ENCODE measurements around the gene TMEM202. TPM values are rescaled to one million over a fixed set of nuclear protein-coding genes. Genes with fewer than 3 reads are reported as not detected.
"Not testable (repeated sequence)": the region's sequence is repeated elsewhere in the genome, so short reads cannot be mapped to it uniquely, and the experiment has no call there.

Gene TMEM202
- total RNA-seq, 2 experiments from 2014 or later = not detected

- H3K27me3 Mint-ChIP-seq = peaks cover 17% of the 10 kb centered on the region
- ChIA-PET POLR2A (no interaction called here), CTCF (no interaction called here)
- no peaks in the 10 kb centered on the region for H3K4me1 Mint-ChIP-seq
- no peak overlapping the region for H3K27ac Mint-ChIP-seq
- DNase-seq (no peak), ATAC-seq (no peak)
- no peak overlapping the region for H3K4me3 Mint-ChIP-seq
- H3K9me3 Mint-ChIP-seq (ENCODE audit: low read depth) = no peaks in the 10 kb centered on the region
- no peaks in the 10 kb centered on the region for H3K36me3 Mint-ChIP-seq (ENCODE audit: low read depth)
- intact Hi-C loops (cut with DNase I, micrococcal nuclease) = no loop called here
These were observed 4.6 kb downstream of the TMEM202 start for GRCh38 chr15:72402726-72403125.

- Mint-ChIP-seq H3K9me3 (ENCODE audit: low read depth) (no peaks in the 10 kb centered on the region), H3K4me1 (no peaks in the 10 kb centered on the region), H3K4me3 (no peak overlapping the region), H3K27ac (no peak overlapping the region), H3K27me3 (peaks cover 19% of the 10 kb centered on the region), H3K36me3 (ENCODE audit: low read depth) (no peaks in the 10 kb centered on the region)
- ChIA-PET POLR2A (no interaction called here), CTCF (interaction anchor here (1.0 to 1.4 kb wide), 4 partner anchors 15 to 601 kb away, joined by 3 to 4 read pairs (median 3); no protein-coding TSS in a partner anchor)
- DNase-seq (no peak), ATAC-seq (no peak)
- intact Hi-C loops (cut with DNase I, micrococcal nuclease) = no loop called here
These were observed 6.3 kb downstream of the TMEM202 start for GRCh38 chr15:72404356-72404755.

DNA sequence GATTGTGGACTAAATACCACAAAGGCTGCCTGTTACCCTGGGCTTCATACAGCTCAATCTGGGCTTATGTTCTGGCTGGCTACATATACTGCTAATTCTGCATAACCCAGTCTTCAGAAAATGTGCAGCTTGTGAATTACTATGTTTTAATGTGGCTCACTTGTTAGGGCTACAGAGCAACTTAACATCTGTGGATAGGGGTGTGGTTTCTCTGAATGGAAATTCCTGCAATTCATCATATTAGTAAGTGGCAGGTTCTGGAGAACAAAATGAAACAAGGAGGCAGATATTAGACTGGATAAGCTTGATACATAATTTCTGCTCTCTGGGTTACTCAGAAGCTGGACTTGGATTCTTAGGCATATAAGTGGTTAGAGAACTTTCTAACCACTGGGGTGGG lies 6.7 kb downstream of the TMEM202 start:
- H3K27ac Mint-ChIP-seq = no peak overlapping the region
- no peak for DNase-seq
- no peak for ATAC-seq
- CTCF ChIA-PET = interaction anchor here (1.0 to 1.3 kb wide), 3 partner anchors 32 to 600 kb away, joined by 3 read pairs; no protein-coding TSS in a partner anchor
- H3K4me3 Mint-ChIP-seq = no peak overlapping the region
- no peaks in the 10 kb centered on the region for H3K9me3 Mint-ChIP-seq (ENCODE audit: low read depth)
- peaks cover 21% of the 10 kb centered on the region for H3K27me3 Mint-ChIP-seq
- POLR2A ChIA-PET = interaction anchor here (0.6 kb wide), 1 partner anchor 115 kb away, joined by 7 read pairs; no protein-coding TSS in a partner anchor
- no peaks in the 10 kb centered on the region for H3K4me1 Mint-ChIP-seq
- intact Hi-C loops (cut with DNase I, micrococcal nuclease) = no loop called here
- no peaks in the 10 kb centered on the region for H3K36me3 Mint-ChIP-seq (ENCODE audit: low read depth)

DNA sequence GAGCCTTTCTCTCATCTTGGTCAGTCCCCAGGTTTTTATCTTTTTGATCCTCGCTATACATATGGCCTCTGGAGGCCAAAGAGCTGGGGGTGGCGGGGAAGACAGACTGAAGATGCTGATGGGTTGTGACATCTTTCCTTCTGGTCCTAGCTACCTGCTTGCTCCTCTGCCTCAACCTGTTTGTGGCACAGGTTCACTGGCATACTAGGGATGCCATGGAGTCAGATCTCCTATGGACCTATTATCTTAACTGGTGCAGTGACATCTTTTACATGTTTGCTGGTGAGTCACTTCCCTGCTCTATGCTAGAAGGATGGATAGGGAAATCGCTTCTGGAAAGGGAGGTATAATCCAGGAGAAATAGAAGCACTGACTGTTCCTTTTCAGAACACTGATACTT lies 8.8 kb downstream of the TMEM202 start:
- POLR2A ChIA-PET = no interaction called here
- Mint-ChIP-seq H3K27me3 (peaks cover 25% of the 10 kb centered on the region), H3K4me1 (no peaks in the 10 kb centered on the region), H3K27ac (no peak overlapping the region), H3K4me3 (no peak overlapping the region), H3K36me3 (ENCODE audit: low read depth) (no peaks in the 10 kb centered on the region), H3K9me3 (ENCODE audit: low read depth) (peaks cover 1% of the 10 kb centered on the region)
- CTCF ChIA-PET = interaction anchor here (0.6 to 1.1 kb wide), 2 partner anchors 12 to 67 kb away, joined by 3 read pairs; no protein-coding TSS in a partner anchor
- intact Hi-C loops (cut with DNase I, micrococcal nuclease) = no loop called here
- ATAC-seq = no peak
- DNase-seq = no peak

DNA sequence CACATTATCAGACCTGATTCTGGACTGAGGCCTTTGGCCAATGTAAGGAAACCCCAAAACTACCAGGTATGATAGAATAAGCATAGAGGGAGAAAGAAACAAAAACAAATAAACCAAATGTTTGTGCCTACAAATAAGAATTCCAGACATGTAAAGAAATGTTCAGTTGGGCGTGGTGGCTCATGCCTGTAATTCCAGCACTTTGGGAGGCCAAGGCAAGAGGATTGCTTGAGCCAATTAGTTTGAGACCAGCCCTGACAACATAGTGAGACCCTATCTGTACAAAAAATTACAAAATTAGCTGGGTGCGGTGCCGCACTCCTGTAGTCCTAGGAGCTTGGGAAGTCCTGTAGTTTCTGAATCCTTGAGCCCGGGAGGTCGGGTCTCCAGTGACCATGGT lies 13.0 kb downstream of the TMEM202 start:
- no peaks in the 10 kb centered on the region for H3K4me1 Mint-ChIP-seq

GRCh38 chr15:72411544-72411943 lies 13.4 kb downstream of the TMEM202 start:
- Mint-ChIP-seq H3K27ac (no peak overlapping the region), H3K36me3 (ENCODE audit: low read depth) (no peaks in the 10 kb centered on the region), H3K27me3 (peaks cover 10% of the 10 kb centered on the region), H3K4me1 (no peaks in the 10 kb centered on the region), H3K4me3 (no peak overlapping the region), H3K9me3 (ENCODE audit: low read depth) (peaks cover 1% of the 10 kb centered on the region)
- intact Hi-C loops (cut with DNase I, micrococcal nuclease) = no loop called here
- ChIA-PET CTCF (no interaction called here), POLR2A (no interaction called here)
- no peak for DNase-seq
- no peak for ATAC-seq

More for the DNA sequence above, 13.0 kb downstream of the TMEM202 start:
- H3K27me3 Mint-ChIP-seq = peaks cover 12% of the 10 kb centered on the region
- no peak overlapping the region for H3K27ac Mint-ChIP-seq
- intact Hi-C loops (cut with DNase I, micrococcal nuclease) = no loop called here
- H3K4me3 Mint-ChIP-seq = no peak overlapping the region
- H3K36me3 Mint-ChIP-seq (ENCODE audit: low read depth) = no peaks in the 10 kb centered on the region
- CTCF ChIA-PET = no interaction called here
- ATAC-seq (no peak), DNase-seq (no peak)
- H3K9me3 Mint-ChIP-seq (ENCODE audit: low read depth) = peaks cover 1% of the 10 kb centered on the region
- POLR2A ChIA-PET = interaction anchor here (0.6 kb wide), 1 partner anchor 288 kb away, joined by 3 read pairs; no protein-coding TSS in a partner anchor

- CTCF ChIA-PET; H3K27ac Mint-ChIP-seq; H3K4me3 Mint-ChIP-seq; H3K4me1 Mint-ChIP-seq; DNase-seq; ATAC-seq; POLR2A ChIA-PET; intact Hi-C loops (cut with DNase I, micrococcal nuclease); H3K36me3 Mint-ChIP-seq (ENCODE audit: low read depth); H3K27me3 Mint-ChIP-seq; H3K9me3 Mint-ChIP-seq (ENCODE audit: low read depth): not testable (repeated sequence)
These were observed 15.2 kb downstream of the TMEM202 start for GRCh38 chr15:72413337-72413736.

- peaks cover 5% of the 10 kb centered on the region for H3K27me3 Mint-ChIP-seq
- no peak for ATAC-seq
- DNase-seq = no peak
- H3K27ac Mint-ChIP-seq = no peak overlapping the region
- H3K4me3 Mint-ChIP-seq = no peak overlapping the region
- H3K36me3 Mint-ChIP-seq (ENCODE audit: low read depth) = no peaks in the 10 kb centered on the region
- H3K9me3 Mint-ChIP-seq (ENCODE audit: low read depth) = peaks cover 1% of the 10 kb centered on the region
- ChIA-PET POLR2A (no interaction called here), CTCF (no interaction called here)
- H3K4me1 Mint-ChIP-seq = no peaks in the 10 kb centered on the region
- intact Hi-C loops (cut with DNase I, micrococcal nuclease) = no loop called here
These were observed 17.2 kb downstream of the TMEM202 start for GRCh38 chr15:72415304-72415703.

GRCh38 chr15:72419768-72420167 lies 21.7 kb downstream of the TMEM202 start:
- H3K4me1 Mint-ChIP-seq; POLR2A ChIA-PET; H3K9me3 Mint-ChIP-seq (ENCODE audit: low read depth); DNase-seq; ATAC-seq; intact Hi-C loops (cut with DNase I, micrococcal nuclease); H3K36me3 Mint-ChIP-seq (ENCODE audit: low read depth); H3K27ac Mint-ChIP-seq; H3K27me3 Mint-ChIP-seq; H3K4me3 Mint-ChIP-seq: not testable (repeated sequence)
- CTCF ChIA-PET = interaction anchor here (0.7 kb wide), 1 partner anchor 881 kb away, joined by 3 read pairs; no protein-coding TSS in a partner anchor

- Mint-ChIP-seq H3K27ac (no peak overlapping the region), H3K4me3 (no peak overlapping the region), H3K9me3 (ENCODE audit: low read depth) (peaks cover 6% of the 10 kb centered on the region), H3K4me1 (no peaks in the 10 kb centered on the region), H3K36me3 (ENCODE audit: low read depth) (no peaks in the 10 kb centered on the region), H3K27me3 (no peaks in the 10 kb centered on the region)
- DNase-seq (no peak), ATAC-seq (no peak)
- POLR2A ChIA-PET = no interaction called here
- CTCF ChIA-PET = no interaction called here
- intact Hi-C loops (cut with DNase I, micrococcal nuclease) = no loop called here
These were observed 22.5 kb downstream of the TMEM202 start for GRCh38 chr15:72420576-72420975.

DNA sequence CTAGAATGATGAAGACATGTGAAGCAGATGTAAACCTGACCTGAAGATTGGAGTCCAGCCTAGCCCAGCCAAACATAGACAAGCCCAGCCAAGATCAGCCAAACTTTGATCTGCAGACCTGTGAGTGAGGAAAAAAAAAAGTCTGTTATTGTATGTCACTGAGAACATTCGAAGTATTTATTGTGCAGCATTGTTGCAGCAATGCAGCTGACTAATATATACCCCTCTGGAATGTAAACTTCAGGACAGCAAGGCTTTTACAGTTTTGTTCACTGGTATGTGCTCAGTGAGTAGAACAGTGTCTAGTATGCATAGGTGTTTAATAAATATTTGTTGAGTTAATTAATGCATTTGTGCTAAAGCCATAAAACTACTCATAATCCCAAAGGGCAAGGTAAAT lies 23.4 kb downstream of the TMEM202 start:
- Mint-ChIP-seq H3K27ac (no peak overlapping the region), H3K27me3 (no peaks in the 10 kb centered on the region), H3K36me3 (ENCODE audit: low read depth) (peaks cover 1% of the 10 kb centered on the region), H3K9me3 (ENCODE audit: low read depth) (peaks cover 9% of the 10 kb centered on the region), H3K4me3 (no peak overlapping the region), H3K4me1 (no peaks in the 10 kb centered on the region)
- no peak for ATAC-seq
- intact Hi-C loops (cut with DNase I, micrococcal nuclease) = no loop called here
- DNase-seq = no peak
- ChIA-PET CTCF (no interaction called here), POLR2A (no interaction called here)

DNA sequence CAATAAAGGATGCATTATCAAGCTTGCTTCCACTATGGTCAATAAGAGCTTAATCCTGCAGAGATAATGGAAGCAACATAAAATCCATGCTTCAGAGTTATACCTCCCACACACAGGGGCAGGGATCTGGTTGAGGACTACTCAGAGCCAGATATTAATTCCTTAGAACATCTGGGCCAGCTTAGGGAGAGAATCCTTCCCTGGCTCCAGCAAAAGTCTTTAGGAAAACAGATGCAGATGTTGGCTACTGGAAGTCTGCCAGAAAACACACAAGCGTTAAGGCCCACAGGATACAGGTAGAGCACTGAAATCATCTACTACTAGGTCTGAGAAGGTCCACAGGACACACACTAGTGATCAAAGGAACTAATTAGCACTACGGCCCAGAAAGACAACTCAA lies 25.2 kb downstream of the TMEM202 start:
- H3K4me1 Mint-ChIP-seq = peaks cover 2% of the 10 kb centered on the region
- H3K27me3 Mint-ChIP-seq = no peaks in the 10 kb centered on the region
- H3K9me3 Mint-ChIP-seq (ENCODE audit: low read depth) = peaks cover 20% of the 10 kb centered on the region
- ATAC-seq (no peak), DNase-seq (no peak)
- ChIA-PET CTCF (no interaction called here), POLR2A (interaction anchor here (0.6 kb wide), 1 partner anchor 31 kb away, joined by 4 read pairs; no protein-coding TSS in a partner anchor)
- intact Hi-C loops (cut with DNase I, micrococcal nuclease) = no loop called here
- peaks cover 1% of the 10 kb centered on the region for H3K36me3 Mint-ChIP-seq (ENCODE audit: low read depth)
- no peak overlapping the region for H3K27ac Mint-ChIP-seq
- H3K4me3 Mint-ChIP-seq = no peak overlapping the region

GRCh38 chr15:72426753-72427152 lies 28.6 kb downstream of the TMEM202 start:
- Mint-ChIP-seq H3K4me1 (peaks cover 2% of the 10 kb centered on the region), H3K36me3 (ENCODE audit: low read depth) (peaks cover 1% of the 10 kb centered on the region), H3K27me3 (peaks cover 2% of the 10 kb centered on the region), H3K4me3 (no peak overlapping the region), H3K9me3 (ENCODE audit: low read depth) (peaks cover 20% of the 10 kb centered on the region), H3K27ac (no peak overlapping the region)
- ATAC-seq (no peak), DNase-seq (no peak)
- intact Hi-C loops (cut with DNase I, micrococcal nuclease) = no loop called here
- ChIA-PET CTCF (no interaction called here), POLR2A (no interaction called here)

Data from activated CD4-positive, alpha-beta T cell treated with anti-CD3 and anti-CD28 coated beads for 36 hours (primary cell).